Duodenal mucosa (tissue), 2 donors: Measurements from ENCODE around the gene MACROD1.
A peak's percentile ranks its signal among the peaks of the same experiment; 100 is the strongest.

Experiments
- H3K27ac ChIP-seq: one replicate; pipeline ENCODE4 v1.7.0; 2013; ENCODE audit warnings: low read depth, low read length
- H3K27me3 ChIP-seq, 2 donors: one replicate each; pipeline ENCODE4 v1.7.0; 2013; ENCODE audit warnings: low read length in 2 of 2, control low read depth in 1 of 2; ENCODE audit not compliant: insufficient read depth in 2 of 2, control insufficient read depth in 1 of 2
- H3K36me3 ChIP-seq, 2 donors: one replicate each; pipeline ENCODE4 v1.7.0; 2013; ENCODE audit warnings: low read length in 2 of 2, control low read depth in 1 of 2; ENCODE audit not compliant: insufficient read depth in 2 of 2, control insufficient read depth in 1 of 2
- H3K4me1 ChIP-seq, 2 donors: one replicate each; pipeline ENCODE4 v1.7.0; 2013; ENCODE audit warnings: low read length in 2 of 2, control low read depth in 1 of 2; ENCODE audit not compliant: insufficient read depth in 2 of 2, control insufficient read depth in 1 of 2
- H3K4me3 ChIP-seq, 2 donors: one replicate each; pipeline ENCODE4 v1.7.0; 2013; ENCODE audit warnings: low read length in 2 of 2, low read depth in 1 of 2
- H3K9ac ChIP-seq, 2 donors: one replicate each; pipeline ENCODE4 v1.7.0; 2013; ENCODE audit warnings: low read length in 2 of 2, low read depth in 1 of 2
- H3K9me3 ChIP-seq, 2 donors: one replicate each; pipeline ENCODE4 v1.7.0; 2013; ENCODE audit warnings: low read length in 2 of 2, control low read depth in 1 of 2; ENCODE audit not compliant: control insufficient read depth in 1 of 2

The MACROD1 gene

DNA sequence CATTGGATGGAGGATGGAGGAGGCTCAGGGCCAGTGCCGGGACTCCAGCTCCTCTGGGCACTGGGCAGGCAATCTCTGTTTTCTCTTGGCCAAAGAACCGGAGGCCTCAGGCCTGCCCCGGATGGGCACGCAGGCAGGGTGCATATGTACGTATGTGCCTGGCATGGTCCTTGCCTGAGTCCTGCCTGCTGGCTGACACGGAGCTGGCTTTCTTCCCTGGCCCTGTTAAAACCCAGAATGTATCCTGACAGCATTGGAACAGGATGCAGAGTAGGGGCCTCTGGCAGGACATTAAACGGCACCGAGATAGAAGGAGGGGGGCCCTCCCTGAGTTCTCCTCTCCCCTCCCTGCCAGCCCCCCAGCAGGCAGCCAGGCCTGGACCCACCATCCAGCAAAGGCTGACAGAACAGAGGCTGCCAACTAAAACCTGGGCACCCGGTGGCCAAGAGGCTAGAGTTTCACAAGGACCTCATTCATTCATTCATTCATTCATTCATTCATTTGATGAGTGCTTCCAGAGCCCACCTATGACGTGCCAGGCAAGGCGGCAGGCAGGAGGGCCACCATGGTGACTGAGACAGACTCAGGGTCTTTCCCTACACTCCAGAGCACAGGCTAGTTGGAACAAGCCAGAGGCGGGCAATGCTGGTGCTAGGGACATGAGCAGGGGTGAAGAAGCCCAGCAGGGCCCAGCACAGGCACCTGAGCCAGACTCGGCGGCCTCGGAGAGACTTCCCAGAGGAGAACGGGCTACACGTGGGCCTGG lies 101.4 kb downstream of the MACROD1 start:
- no peak overlapping the region for H3K9ac ChIP-seq
- no peaks in the 10 kb centered on the region for H3K36me3 ChIP-seq
- no peak overlapping the region for H3K4me3 ChIP-seq
- no peak overlapping the region for H3K27ac ChIP-seq
- H3K27me3 ChIP-seq = peaks cover 7 to 8% of the 10 kb centered on the region in 2 donors
- H3K9me3 ChIP-seq = no peaks in the 10 kb centered on the region
- peaks cover 6% of the 10 kb centered on the region in 2 donors for H3K4me1 ChIP-seq

DNA sequence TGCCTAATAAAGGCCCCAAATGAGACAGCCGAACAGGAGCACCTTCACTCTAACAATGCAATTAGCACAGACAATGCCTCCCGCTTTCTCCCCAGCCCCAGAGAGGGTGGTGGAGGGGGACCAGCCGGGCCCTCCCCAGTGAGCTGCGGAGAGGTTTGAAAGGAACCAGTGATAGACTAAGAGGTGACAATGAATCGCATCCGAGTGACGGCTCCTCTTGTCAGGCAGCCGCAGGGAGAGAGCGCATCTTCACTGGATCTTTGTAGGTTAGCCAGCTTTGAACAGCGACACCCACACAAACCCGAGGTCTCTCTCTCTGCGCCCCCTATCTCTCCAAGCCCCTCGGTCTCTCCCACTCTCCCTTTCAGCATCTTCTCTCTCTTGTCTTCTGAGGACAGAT lies 102.1 kb downstream of the MACROD1 start:
- peaks cover 6% of the 10 kb centered on the region in 2 donors for H3K4me1 ChIP-seq
- no peak overlapping the region for H3K27ac ChIP-seq
- no peak overlapping the region for H3K4me3 ChIP-seq
- no peaks in the 10 kb centered on the region for H3K9me3 ChIP-seq
- H3K27me3 ChIP-seq = peaks cover 7 to 8% of the 10 kb centered on the region in 2 donors
- H3K9ac ChIP-seq = no peak overlapping the region
- no peaks in the 10 kb centered on the region for H3K36me3 ChIP-seq

DNA sequence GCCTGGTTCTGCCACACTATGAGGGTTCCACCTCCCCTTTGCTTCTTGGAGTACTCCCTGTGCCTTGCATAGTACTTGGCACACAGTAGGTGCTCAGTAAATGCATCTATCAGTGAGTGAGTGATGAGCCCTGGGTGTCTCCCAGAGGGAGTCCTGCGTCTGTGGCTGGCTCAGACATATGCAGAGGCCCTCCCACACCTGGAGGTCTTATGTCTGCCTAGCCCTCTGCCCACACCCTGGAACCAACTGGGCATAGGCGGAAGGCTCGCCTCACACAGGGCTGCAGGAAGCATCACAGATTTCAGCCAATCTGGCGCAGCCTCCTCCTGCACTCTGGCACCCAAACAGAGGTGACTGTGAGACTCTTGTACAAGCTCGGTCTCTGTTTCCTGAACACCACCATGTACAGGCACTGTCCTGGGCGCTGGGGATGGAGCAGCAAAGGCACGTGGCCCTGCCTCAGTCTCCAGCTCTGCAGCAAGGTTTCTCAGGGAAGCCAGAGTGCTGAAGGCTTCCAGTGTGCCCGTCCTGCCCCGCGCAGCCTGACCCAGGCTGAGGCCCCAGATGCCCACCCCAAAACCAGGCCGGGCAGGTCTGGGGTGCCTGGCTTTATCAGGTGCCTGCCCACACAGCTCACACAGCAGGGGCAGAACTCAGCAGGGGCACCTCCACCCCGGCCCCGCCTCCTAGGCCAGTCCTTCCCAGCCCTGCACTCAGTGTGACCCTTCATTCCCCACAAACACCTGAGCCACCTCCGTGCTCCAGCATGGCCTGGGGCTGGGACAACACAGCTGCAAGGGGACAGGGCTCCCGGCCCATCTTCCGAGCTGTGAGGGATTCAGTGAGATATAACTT lies 103.5 kb downstream of the MACROD1 start:
- no peak overlapping the region for H3K9ac ChIP-seq
- no peak overlapping the region for H3K4me3 ChIP-seq

DNA sequence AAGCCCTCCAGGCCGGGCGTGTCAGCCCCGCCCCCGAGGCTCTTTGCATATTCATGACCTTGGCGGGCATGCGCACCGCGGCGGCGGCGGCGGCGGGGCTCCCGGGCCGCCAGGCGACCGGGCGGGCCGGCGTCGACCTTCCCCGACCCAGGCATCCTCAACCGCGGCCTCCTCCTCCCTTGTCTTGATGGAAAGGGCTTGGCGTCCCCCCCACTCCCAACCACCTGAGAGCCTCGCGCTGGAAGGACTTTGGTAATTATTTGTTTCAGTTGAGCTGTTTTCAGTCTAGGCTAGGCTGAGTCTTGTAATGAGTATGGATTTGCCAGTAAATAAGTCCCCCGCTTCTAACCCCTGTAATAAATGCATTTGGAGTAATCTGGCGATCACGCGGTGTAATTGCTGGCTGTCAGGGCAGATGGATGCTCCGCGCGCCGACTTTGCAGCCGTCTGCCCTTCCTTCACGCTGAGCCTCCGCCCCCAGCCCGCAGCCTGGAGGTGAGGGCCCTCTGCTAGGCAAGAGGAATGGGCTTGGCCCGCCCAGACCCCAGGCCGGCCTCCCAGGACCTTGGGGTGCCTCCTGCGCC lies 105.0 kb downstream of the MACROD1 start:
- Histone ChIP-seq H3K27me3 (peaks cover 7 to 8% of the 10 kb centered on the region in 2 donors), H3K9me3 (no peaks in the 10 kb centered on the region), H3K4me1 (peaks cover 6% of the 10 kb centered on the region in 2 donors), H3K36me3 (no peaks in the 10 kb centered on the region), H3K9ac (no peak overlapping the region), H3K4me3 (peak overlapping the region; percentile 60 to 62), H3K27ac (no peak overlapping the region)

More for the DNA sequence above, 103.5 kb downstream of the MACROD1 start:
- peaks cover 6% of the 10 kb centered on the region in 2 donors for H3K4me1 ChIP-seq
- H3K36me3 ChIP-seq = no peaks in the 10 kb centered on the region
- no peaks in the 10 kb centered on the region for H3K9me3 ChIP-seq
- H3K27ac ChIP-seq = no peak overlapping the region
- peaks cover 7 to 8% of the 10 kb centered on the region in 2 donors for H3K27me3 ChIP-seq

- Histone ChIP-seq H3K9ac (no peak overlapping the region), H3K27me3 (peaks cover 7 to 8% of the 10 kb centered on the region in 2 donors), H3K4me3 (peak overlapping the region in 1 of 2 donors; percentile 62), H3K9me3 (no peaks in the 10 kb centered on the region), H3K27ac (no peak overlapping the region), H3K4me1 (peaks cover 6% of the 10 kb centered on the region in 2 donors), H3K36me3 (no peaks in the 10 kb centered on the region)
These were observed 105.6 kb downstream of the MACROD1 start for GRCh38 chr11:64060263-64060860.

DNA sequence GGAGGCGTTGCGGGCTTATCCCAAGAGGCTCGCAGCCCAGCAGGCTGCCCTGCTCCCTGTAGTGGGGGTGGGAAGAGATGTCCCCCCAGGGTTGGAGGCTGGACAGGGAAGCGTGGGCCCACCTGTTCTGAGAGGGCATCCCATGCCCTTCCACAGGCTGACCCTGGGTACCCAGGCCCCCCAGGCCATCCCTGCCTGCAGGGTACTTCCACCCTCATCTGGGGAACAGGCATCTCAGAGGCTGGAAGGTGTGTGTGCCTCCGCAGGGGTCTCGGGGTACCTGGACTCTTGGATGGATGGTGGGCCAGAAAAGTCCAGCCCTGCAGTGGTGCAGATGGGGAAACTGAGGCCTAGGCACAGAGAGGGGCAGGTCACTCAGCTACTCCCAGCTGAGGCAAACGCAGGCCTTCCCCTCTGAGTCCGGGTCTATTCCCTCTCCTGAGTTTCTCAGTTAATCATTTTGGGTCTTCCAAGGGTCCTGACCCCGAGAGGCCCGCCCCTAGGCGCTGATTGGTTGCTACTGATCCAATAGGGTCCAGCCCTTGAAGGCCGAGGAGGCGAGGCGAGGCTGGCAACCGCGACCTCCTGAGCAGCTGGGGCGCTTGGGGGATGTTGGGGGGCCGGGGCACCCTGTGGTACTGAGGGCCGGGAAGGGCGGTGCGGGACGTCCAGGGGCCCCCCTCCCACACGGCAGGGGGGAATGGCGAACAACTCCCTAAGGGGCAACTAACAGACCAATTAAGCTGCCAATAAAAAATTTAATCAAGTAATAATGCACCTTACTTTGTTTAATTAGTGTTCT lies 106.4 kb downstream of the MACROD1 start:
- Histone ChIP-seq H3K36me3 (no peaks in the 10 kb centered on the region), H3K27me3 (peaks cover 7 to 8% of the 10 kb centered on the region in 2 donors), H3K9me3 (no peaks in the 10 kb centered on the region), H3K4me1 (peaks cover 6% of the 10 kb centered on the region in 2 donors), H3K9ac (no peak overlapping the region), H3K4me3 (no peak overlapping the region), H3K27ac (no peak overlapping the region)

DNA sequence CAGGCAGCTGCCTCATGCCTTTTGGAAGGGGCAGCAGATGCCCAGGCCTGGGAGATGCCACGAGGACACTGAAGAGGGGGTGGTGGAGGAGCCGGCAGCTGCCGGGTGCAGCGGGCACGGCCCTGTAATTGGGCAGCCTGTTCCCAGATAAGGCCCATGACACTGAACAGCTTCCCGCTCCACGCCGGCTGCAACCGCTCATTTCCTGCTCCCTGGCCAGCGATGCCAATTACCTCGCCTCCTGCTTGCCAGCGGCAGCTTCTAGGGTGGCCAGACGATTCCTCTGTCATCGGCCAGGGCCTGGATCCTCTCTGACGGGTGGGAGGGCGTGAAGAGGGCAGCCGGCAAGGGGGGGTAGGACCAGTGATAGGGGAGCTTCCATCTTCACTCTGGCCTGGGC lies 107.4 kb downstream of the MACROD1 start:
- Histone ChIP-seq H3K27ac (no peak overlapping the region), H3K27me3 (peaks cover 7 to 8% of the 10 kb centered on the region in 2 donors), H3K4me3 (no peak overlapping the region), H3K4me1 (peaks cover 6% of the 10 kb centered on the region in 2 donors), H3K9ac (no peak overlapping the region), H3K36me3 (no peaks in the 10 kb centered on the region), H3K9me3 (no peaks in the 10 kb centered on the region)

DNA sequence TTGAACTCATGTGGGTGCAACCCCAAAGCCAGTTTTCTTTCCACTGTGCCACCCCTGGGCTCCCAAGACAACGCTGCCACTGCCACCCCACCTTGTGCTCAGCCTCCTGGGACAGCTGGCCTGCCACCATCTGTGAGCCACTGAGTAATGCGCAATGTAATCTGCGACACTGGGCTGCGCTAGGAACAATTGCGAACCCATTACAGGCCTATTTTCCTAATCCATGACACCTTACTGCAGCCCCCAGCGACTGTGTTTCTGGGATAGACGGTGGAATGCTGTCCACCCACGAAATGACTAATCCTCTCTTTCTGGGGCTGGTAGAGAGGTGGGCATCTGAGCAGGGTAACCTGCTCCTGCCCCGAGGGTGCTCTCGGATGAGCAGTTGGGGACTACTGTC lies 108.0 kb downstream of the MACROD1 start:
- Histone ChIP-seq H3K9me3 (no peaks in the 10 kb centered on the region), H3K9ac (no peak overlapping the region), H3K4me3 (no peak overlapping the region), H3K27me3 (peaks cover 6 to 7% of the 10 kb centered on the region in 2 donors), H3K27ac (no peak overlapping the region), H3K4me1 (peaks cover 6% of the 10 kb centered on the region in 2 donors), H3K36me3 (no peaks in the 10 kb centered on the region)

DNA sequence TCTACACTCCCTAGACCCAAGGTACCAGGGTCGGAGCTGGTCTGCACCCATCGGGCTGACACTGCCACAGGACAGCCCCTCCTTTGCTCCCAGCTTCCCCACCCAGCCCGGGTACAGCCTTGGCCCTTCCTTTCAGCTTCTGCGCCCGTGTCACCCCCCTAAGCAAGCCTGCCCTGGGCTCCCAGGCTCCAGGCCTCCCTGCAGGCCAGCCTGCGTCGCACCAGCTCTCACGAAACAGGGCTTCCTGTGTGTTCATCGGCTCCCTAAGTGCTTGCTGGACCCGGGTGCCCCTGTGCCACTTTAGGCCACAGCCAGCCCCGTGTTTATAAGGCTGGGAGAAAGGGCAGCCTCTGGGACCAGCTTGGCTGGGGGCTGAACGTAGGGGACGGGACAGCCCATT lies 109.1 kb downstream of the MACROD1 start:
- no peak overlapping the region for H3K4me3 ChIP-seq
- peaks cover 6% of the 10 kb centered on the region in 2 donors for H3K4me1 ChIP-seq
- no peaks in the 10 kb centered on the region for H3K9me3 ChIP-seq
- no peaks in the 10 kb centered on the region for H3K36me3 ChIP-seq
- H3K27me3 ChIP-seq = peaks cover 0 to under 1% of the 10 kb centered on the region in 2 donors
- H3K27ac ChIP-seq = no peak overlapping the region
- no peak overlapping the region for H3K9ac ChIP-seq
